ENCODE results near the gene KLHL14. TPM values are rescaled to one million over a fixed set of nuclear protein-coding genes. Genes with fewer than 3 reads are reported as not detected.

Gene KLHL14
- total RNA-seq, 1 experiment from 2014 or later: 6.7 TPM

- POLR2A ChIA-PET: no interaction called here
- intact Hi-C loops (cut with micrococcal nuclease; ENCODE audit: unreplicated experiment): no loop called here
- BruUV-seq (replicated peaks): no TSS peak
These were observed 74.7 kb downstream of the KLHL14 start for GRCh38 chr18:32698153-32698552.

DNA sequence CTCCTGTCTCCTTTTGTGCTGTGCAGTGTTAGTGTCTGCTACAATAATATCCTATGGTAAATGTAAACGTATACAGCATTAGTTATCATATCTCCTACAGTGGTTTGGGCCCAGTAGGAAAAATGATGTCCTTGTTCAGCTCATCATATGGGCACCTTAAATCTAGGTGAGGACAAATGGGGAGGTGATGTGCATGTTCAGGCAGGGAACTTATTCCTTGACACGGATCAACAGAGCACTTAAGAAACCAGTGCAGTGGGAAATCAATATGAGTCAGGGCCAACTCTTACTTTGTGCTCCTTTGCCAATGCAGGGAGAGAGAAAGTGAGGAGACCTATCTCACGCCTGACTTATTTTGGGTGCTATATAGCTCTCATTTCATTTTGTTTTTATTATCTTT is 76.4 kb downstream of the KLHL14 start:
- no peak for DNase-seq (ENCODE audit: low read depth, low spot score)
- Histone ChIP-seq H3K36me3 (ENCODE audit: control insufficient read depth, insufficient read depth, low read length) (no peaks in the 10 kb centered on the region), H3K4me3 (ENCODE audit: low read depth in 2 of 2, low read length in 2 of 2) (no peak overlapping the region), H3K27me3 (ENCODE audit: control insufficient read depth, insufficient read depth, low read length) (no peaks in the 10 kb centered on the region), H3K9me3 (ENCODE audit: control insufficient read depth, insufficient read depth, low read depth, low read length) (no peaks in the 10 kb centered on the region), H3K27ac (ENCODE audit: low read length) (no peak overlapping the region), H3K4me1 (ENCODE audit: control insufficient read depth, insufficient read depth, low read length) (no peaks in the 10 kb centered on the region; the same call in 1 of the 2 replicates)
- BruUV-seq (replicated peaks): no TSS peak
- intact Hi-C loops (cut with micrococcal nuclease; ENCODE audit: unreplicated experiment) (no loop called here), in situ Hi-C loops (cut with HindIII; ENCODE audit: low pct_unique_long_range_greater_than_20kb, low sequenced_read_pairs) (no loop called here)
- POLR2A ChIA-PET: no interaction called here
- CTCF ChIA-PET: no interaction called here
- no peak for ATAC-seq
- TF ChIP-seq CTCF (IDR thresholded peaks at IDR 0.05): no peak
- TF ChIP-seq, protein P1, sequence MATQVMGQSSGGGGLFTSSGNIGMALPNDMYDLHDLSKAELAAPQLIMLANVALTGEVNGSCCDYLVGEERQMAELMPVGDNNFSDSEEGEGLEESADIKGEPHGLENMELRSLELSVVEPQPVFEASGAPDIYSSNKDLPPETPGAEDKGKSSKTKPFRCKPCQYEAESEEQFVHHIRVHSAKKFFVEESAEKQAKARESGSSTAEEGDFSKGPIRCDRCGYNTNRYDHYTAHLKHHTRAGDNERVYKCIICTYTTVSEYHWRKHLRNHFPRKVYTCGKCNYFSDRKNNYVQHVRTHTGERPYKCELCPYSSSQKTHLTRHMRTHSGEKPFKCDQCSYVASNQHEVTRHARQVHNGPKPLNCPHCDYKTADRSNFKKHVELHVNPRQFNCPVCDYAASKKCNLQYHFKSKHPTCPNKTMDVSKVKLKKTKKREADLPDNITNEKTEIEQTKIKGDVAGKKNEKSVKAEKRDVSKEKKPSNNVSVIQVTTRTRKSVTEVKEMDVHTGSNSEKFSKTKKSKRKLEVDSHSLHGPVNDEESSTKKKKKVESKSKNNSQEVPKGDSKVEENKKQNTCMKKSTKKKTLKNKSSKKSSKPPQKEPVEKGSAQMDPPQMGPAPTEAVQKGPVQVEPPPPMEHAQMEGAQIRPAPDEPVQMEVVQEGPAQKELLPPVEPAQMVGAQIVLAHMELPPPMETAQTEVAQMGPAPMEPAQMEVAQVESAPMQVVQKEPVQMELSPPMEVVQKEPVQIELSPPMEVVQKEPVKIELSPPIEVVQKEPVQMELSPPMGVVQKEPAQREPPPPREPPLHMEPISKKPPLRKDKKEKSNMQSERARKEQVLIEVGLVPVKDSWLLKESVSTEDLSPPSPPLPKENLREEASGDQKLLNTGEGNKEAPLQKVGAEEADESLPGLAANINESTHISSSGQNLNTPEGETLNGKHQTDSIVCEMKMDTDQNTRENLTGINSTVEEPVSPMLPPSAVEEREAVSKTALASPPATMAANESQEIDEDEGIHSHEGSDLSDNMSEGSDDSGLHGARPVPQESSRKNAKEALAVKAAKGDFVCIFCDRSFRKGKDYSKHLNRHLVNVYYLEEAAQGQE (IDR thresholded peaks at IDR 0.05; ENCODE audit: insufficient read depth in 1 of 2, low read depth in 2 of 2, low read length in 1 of 2): no peak
- no peak for TF ChIP-seq TCF7L2 (IDR thresholded peaks at IDR 0.05; ENCODE audit: low read depth, low read length)
- no peak for TF ChIP-seq POLR2AphosphoS5 (IDR thresholded peaks at IDR 0.05; ENCODE audit: low read depth, low read length)
- no peak for TF ChIP-seq SIN3A (IDR thresholded peaks at IDR 0.05; ENCODE audit: borderline replicate concordance, insufficient read depth, low read depth, low read length)

More at GRCh38 chr18:32698153-32698552, 74.7 kb downstream of the KLHL14 start:
- no peaks in the 10 kb centered on the region for H3K27me3 ChIP-seq (ENCODE audit: control insufficient read depth, insufficient read depth, low read length)
- TF ChIP-seq POLR2AphosphoS5 (IDR thresholded peaks at IDR 0.05; ENCODE audit: low read depth, low read length) (no peak), SIN3A (IDR thresholded peaks at IDR 0.05; ENCODE audit: borderline replicate concordance, insufficient read depth, low read depth, low read length) (no peak)
- CTCF ChIA-PET: no interaction called here
- no peaks in the 10 kb centered on the region for H3K9me3 ChIP-seq (ENCODE audit: control insufficient read depth, insufficient read depth, low read depth, low read length)
- H3K27ac ChIP-seq (ENCODE audit: low read length): no peak overlapping the region
- no peak for ATAC-seq
- no peak for DNase-seq (ENCODE audit: low read depth, low spot score)
- H3K4me1 ChIP-seq (ENCODE audit: control insufficient read depth, insufficient read depth, low read length): no peaks in the 10 kb centered on the region; the same call in 1 of the 2 replicates
- in situ Hi-C loops (cut with HindIII; ENCODE audit: low pct_unique_long_range_greater_than_20kb, low sequenced_read_pairs): no loop called here
- no peaks in the 10 kb centered on the region for H3K36me3 ChIP-seq (ENCODE audit: control insufficient read depth, insufficient read depth, low read length)
- H3K4me3 ChIP-seq (ENCODE audit: low read depth in 2 of 2, low read length in 2 of 2): no peak overlapping the region

- no peaks in the 10 kb centered on the region for H3K36me3 ChIP-seq (ENCODE audit: control insufficient read depth, insufficient read depth, low read length)
- no peaks in the 10 kb centered on the region; the same call in 1 of the 2 replicates for H3K4me1 ChIP-seq (ENCODE audit: control insufficient read depth, insufficient read depth, low read length)
- in situ Hi-C loops (cut with HindIII; ENCODE audit: low pct_unique_long_range_greater_than_20kb, low sequenced_read_pairs) (no loop called here), intact Hi-C loops (cut with micrococcal nuclease; ENCODE audit: unreplicated experiment) (no loop called here)
- no peak overlapping the region for H3K4me3 ChIP-seq (ENCODE audit: low read depth in 2 of 2, low read length in 2 of 2)
- H3K9me3 ChIP-seq (ENCODE audit: control insufficient read depth, insufficient read depth, low read depth, low read length): no peaks in the 10 kb centered on the region
- POLR2A ChIA-PET: no interaction called here
- no peak for DNase-seq (ENCODE audit: low read depth, low spot score)
- no peaks in the 10 kb centered on the region for H3K27me3 ChIP-seq (ENCODE audit: control insufficient read depth, insufficient read depth, low read length)
- CTCF ChIA-PET: no interaction called here
- TF ChIP-seq SIN3A (IDR thresholded peaks at IDR 0.05; ENCODE audit: borderline replicate concordance, insufficient read depth, low read depth, low read length): no peak
- TF ChIP-seq CTCF (IDR thresholded peaks at IDR 0.05): no peak
- TF ChIP-seq, protein P1 (IDR thresholded peaks at IDR 0.05; ENCODE audit: insufficient read depth in 1 of 2, low read depth in 2 of 2, low read length in 1 of 2): no peak
- no peak for TF ChIP-seq POLR2AphosphoS5 (IDR thresholded peaks at IDR 0.05; ENCODE audit: low read depth, low read length)
- ATAC-seq: no peak
- no TSS peak for BruUV-seq (replicated peaks)
- H3K27ac ChIP-seq (ENCODE audit: low read length): no peak overlapping the region
These were observed 77.3 kb downstream of the KLHL14 start for GRCh38 chr18:32695534-32695933.
